ENCODE data around the gene LBX2. TPM values are rescaled to one million over a fixed set of nuclear protein-coding genes. Genes with fewer than 3 reads are reported as not detected.

The LBX2 gene
- polyA plus RNA-seq, 1 of the 3 experiments (the other 2 are of a cell fraction): 0.03 TPM

- DNase-seq: peak; percentile 63
- Histone ChIP-seq H3K4me3 (ENCODE audit: low read depth in 2 of 2, low read length in 1 of 2) (no peak overlapping the region), H3K4me1 (ENCODE audit: control insufficient read depth in 1 of 2, insufficient read depth in 2 of 2, low read depth in 1 of 2, low read length in 1 of 2) (peaks cover 12 to 33% of the 10 kb centered on the region in 2 experiments; a peak in 2 of 4 replicates), H2AFZ (ENCODE audit: low read depth) (no peak overlapping the region), H4K20me1 (ENCODE audit: insufficient read depth) (no peaks in the 10 kb centered on the region), H3K9me3 (no peaks in the 10 kb centered on the region), H3K9me2 (no peaks in the 10 kb centered on the region), H3K27ac (ENCODE audit: low read depth in 2 of 2, low read length in 1 of 2) (peak overlapping the region in 1 of 2 experiments; percentile 76; a peak in 2 of 4 replicates), H3K9ac (no peak overlapping the region), H3K36me3 (replicated peaks in 1 of 2; ENCODE audit: control insufficient read depth in 1 of 2, insufficient read depth in 2 of 2, low read length in 1 of 2) (peaks cover 15 to 18% of the 10 kb centered on the region in 2 experiments), H3K27me3 (ENCODE audit: insufficient read depth) (no peaks in the 10 kb centered on the region), H3K4me2 (no peak overlapping the region), H3K79me2 (ENCODE audit: insufficient read depth) (peaks cover 10% of the 10 kb centered on the region; the same call in 1 of the 2 replicates), H3F3A (replicated peaks; ENCODE audit: insufficient read depth) (peaks cover 8% of the 10 kb centered on the region)
- ChIA-PET CTCF (interaction anchor here (0.5 to 3.7 kb wide), 8 partner anchors 18 to 678 kb away, joined by 3 to 21 read pairs (median 3); partner anchors contain the start of genes CCDC142, LOXL3, MRPL53 and TTC31), POLR2A (interaction anchor here (0.7 to 3.1 kb wide), 11 partner anchors 9 to 86 kb away, joined by 3 to 19 read pairs (median 6); partner anchors contain the start of genes AUP1, CCDC142, HTRA2 and MRPL53)
- WGBS (ENCODE audit: low lambda C conversion rate): 84% methylated on average over 18 of the region's 18 CpGs
- TF ChIP-seq REST (IDR thresholded peaks at IDR 0.05; ENCODE audit: low read depth, low read length) (peak; percentile 59; the same call in 1 of the 2 replicates), USF2 (IDR thresholded peaks at IDR 0.05; ENCODE audit: borderline replicate concordance, low read depth, low read length) (no peak)
Measured at GRCh38 chr2:74501335-74502071, 2.1 kb upstream of the LBX2 start.

DNA sequence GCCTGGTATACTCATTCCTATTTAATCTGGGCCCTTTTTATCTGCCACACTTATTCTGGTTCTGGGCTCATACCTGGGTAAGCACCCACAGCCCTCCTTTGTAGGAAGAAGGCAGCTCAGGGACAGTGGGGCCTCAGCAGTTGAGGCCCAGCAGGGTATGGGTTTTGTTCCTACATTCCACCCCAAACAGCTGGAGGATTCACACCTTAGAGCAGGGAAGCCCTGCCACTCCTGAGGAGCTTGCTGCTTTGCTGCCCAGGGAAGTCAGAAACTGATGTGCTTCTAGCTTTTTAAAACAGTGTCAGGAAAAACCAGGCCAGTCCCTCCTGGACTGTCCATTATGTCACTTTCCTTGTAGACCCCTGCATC lies 1.2 kb upstream of the LBX2 start:
- TF ChIP-seq, protein P1, sequence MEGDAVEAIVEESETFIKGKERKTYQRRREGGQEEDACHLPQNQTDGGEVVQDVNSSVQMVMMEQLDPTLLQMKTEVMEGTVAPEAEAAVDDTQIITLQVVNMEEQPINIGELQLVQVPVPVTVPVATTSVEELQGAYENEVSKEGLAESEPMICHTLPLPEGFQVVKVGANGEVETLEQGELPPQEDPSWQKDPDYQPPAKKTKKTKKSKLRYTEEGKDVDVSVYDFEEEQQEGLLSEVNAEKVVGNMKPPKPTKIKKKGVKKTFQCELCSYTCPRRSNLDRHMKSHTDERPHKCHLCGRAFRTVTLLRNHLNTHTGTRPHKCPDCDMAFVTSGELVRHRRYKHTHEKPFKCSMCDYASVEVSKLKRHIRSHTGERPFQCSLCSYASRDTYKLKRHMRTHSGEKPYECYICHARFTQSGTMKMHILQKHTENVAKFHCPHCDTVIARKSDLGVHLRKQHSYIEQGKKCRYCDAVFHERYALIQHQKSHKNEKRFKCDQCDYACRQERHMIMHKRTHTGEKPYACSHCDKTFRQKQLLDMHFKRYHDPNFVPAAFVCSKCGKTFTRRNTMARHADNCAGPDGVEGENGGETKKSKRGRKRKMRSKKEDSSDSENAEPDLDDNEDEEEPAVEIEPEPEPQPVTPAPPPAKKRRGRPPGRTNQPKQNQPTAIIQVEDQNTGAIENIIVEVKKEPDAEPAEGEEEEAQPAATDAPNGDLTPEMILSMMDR (IDR thresholded peaks at IDR 0.05): no peak
- TF ChIP-seq USF2 (IDR thresholded peaks at IDR 0.05; ENCODE audit: borderline replicate concordance, low read depth, low read length) (no peak), GABPA (IDR thresholded peaks at IDR 0.05; ENCODE audit: low read depth) (no peak), JUND (IDR thresholded peaks at IDR 0.05) (no peak), NRF1 (IDR thresholded peaks at IDR 0.05; ENCODE audit: low read depth, low read length) (no peak), RXRA (IDR thresholded peaks at IDR 0.05; ENCODE audit: borderline replicate concordance, low read depth) (no peak), SIN3A (IDR thresholded peaks at IDR 0.05; ENCODE audit: borderline replicate concordance, low read depth, low read length) (no peak), SMC3 (IDR thresholded peaks at IDR 0.05; ENCODE audit: low read depth, low read length) (no peak)
- TF ChIP-seq, protein P2, sequence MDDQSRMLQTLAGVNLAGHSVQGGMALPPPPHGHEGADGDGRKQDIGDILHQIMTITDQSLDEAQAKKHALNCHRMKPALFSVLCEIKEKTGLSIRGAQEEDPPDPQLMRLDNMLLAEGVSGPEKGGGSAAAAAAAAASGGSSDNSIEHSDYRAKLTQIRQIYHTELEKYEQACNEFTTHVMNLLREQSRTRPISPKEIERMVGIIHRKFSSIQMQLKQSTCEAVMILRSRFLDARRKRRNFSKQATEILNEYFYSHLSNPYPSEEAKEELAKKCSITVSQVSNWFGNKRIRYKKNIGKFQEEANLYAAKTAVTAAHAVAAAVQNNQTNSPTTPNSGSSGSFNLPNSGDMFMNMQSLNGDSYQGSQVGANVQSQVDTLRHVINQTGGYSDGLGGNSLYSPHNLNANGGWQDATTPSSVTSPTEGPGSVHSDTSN (IDR thresholded peaks at IDR 0.05): no peak
- Histone ChIP-seq H3K4me3 (ENCODE audit: low read depth in 2 of 2, low read length in 1 of 2) (no peak overlapping the region), H2AFZ (ENCODE audit: low read depth) (no peak overlapping the region), H4K20me1 (ENCODE audit: insufficient read depth) (no peaks in the 10 kb centered on the region), H3K4me2 (no peak overlapping the region), H3K9me3 (no peaks in the 10 kb centered on the region), H3K27ac (ENCODE audit: low read depth in 2 of 2, low read length in 1 of 2) (peak overlapping the region in 1 of 2 experiments; percentile 76; a peak in 2 of 4 replicates), H3K27me3 (ENCODE audit: insufficient read depth) (no peaks in the 10 kb centered on the region), H3K4me1 (ENCODE audit: control insufficient read depth in 1 of 2, insufficient read depth in 2 of 2, low read depth in 1 of 2, low read length in 1 of 2) (peaks cover 3 to 27% of the 10 kb centered on the region in 2 experiments; a peak in 1 of 4 replicates), H3K79me2 (ENCODE audit: insufficient read depth) (peaks cover under 1% of the 10 kb centered on the region; the same call in 1 of the 2 replicates), H3F3A (replicated peaks; ENCODE audit: insufficient read depth) (peaks cover 6% of the 10 kb centered on the region), H3K9ac (no peak overlapping the region), H3K9me2 (no peaks in the 10 kb centered on the region), H3K36me3 (replicated peaks in 1 of 2; ENCODE audit: control insufficient read depth in 1 of 2, insufficient read depth in 2 of 2, low read length in 1 of 2) (peaks cover 9 to 12% of the 10 kb centered on the region in 2 experiments)
- POLR2A ChIA-PET: interaction anchor here (1.0 to 3.1 kb wide), 11 partner anchors 8 to 87 kb away, joined by 3 to 19 read pairs (median 6); partner anchors contain the start of genes AUP1, CCDC142, HTRA2 and MRPL53
- DNase-seq: no peak
- CTCF ChIA-PET: interaction anchor here (0.8 to 3.7 kb wide), 6 partner anchors 12 to 86 kb away, joined by 3 to 21 read pairs (median 11); partner anchors contain the start of genes CCDC142 and TTC31
